Neural crest cell (in vitro differentiated cells): ENCODE measurements around the gene PDE7B. TPM values are rescaled to one million over a fixed set of nuclear protein-coding genes. Genes with fewer than 3 reads are reported as not detected.

Source experiments
- DNase-seq: peaks from one replicate; pipeline ENCODE4 v3.0.0; 2021; ENCODE audit warnings: low read depth, mixed read lengths, low spot score
- H3K27ac Mint-ChIP-seq: one replicate; pipeline ENCODE4 v1.8.0; 2021; ENCODE audit warnings: mild to moderate bottlenecking, mixed read lengths; ENCODE audit not compliant: unreplicated experiment
- H3K27me3 Mint-ChIP-seq: 2 replicates; pipeline ENCODE4 v1.8.0; 2021; ENCODE audit warnings: low read depth, mild to moderate bottlenecking, mixed read lengths
- H3K36me3 Mint-ChIP-seq: 2 replicates; pipeline ENCODE4 v1.8.0; 2021; ENCODE audit warnings: low read depth, mild to moderate bottlenecking, mixed read lengths
- H3K4me1 Mint-ChIP-seq: 2 replicates; pipeline ENCODE4 v1.8.0; 2021; ENCODE audit warnings: mixed read lengths
- H3K4me3 Mint-ChIP-seq: one replicate; pipeline ENCODE4 v1.8.0; 2021; ENCODE audit warnings: mild to moderate bottlenecking, mixed read lengths
- H3K9me3 Mint-ChIP-seq: 2 replicates; pipeline ENCODE4 v1.8.0; 2021; ENCODE audit warnings: mixed read lengths
- total RNA-seq: library from RNA; stranded (reverse); gene quantifications from 2 replicates; pipeline ENCODE4 v1.2.1, GENCODE V29; 2021
- TF ChIP-seq, protein P1 (sequence below): fragments of 200-600 bp; sonication (generic); conservative IDR thresholded peaks from 2 replicates; pipeline ENCODE4 v1.5.0; 2021; ENCODE audit warnings: antibody characterized with exemption, mild to moderate bottlenecking

Gene PDE7B
- total RNA-seq, 1 donor from 2014 or later = 0.58 TPM

- no peaks in the 10 kb centered on the region for H3K4me1 Mint-ChIP-seq
- peaks cover 3% of the 10 kb centered on the region for H3K36me3 Mint-ChIP-seq
- TF ChIP-seq, protein P1, sequence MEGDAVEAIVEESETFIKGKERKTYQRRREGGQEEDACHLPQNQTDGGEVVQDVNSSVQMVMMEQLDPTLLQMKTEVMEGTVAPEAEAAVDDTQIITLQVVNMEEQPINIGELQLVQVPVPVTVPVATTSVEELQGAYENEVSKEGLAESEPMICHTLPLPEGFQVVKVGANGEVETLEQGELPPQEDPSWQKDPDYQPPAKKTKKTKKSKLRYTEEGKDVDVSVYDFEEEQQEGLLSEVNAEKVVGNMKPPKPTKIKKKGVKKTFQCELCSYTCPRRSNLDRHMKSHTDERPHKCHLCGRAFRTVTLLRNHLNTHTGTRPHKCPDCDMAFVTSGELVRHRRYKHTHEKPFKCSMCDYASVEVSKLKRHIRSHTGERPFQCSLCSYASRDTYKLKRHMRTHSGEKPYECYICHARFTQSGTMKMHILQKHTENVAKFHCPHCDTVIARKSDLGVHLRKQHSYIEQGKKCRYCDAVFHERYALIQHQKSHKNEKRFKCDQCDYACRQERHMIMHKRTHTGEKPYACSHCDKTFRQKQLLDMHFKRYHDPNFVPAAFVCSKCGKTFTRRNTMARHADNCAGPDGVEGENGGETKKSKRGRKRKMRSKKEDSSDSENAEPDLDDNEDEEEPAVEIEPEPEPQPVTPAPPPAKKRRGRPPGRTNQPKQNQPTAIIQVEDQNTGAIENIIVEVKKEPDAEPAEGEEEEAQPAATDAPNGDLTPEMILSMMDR = no peak
- H3K9me3 Mint-ChIP-seq = no peaks in the 10 kb centered on the region
- H3K27ac Mint-ChIP-seq = no peak overlapping the region
- DNase-seq = no peak
- no peak overlapping the region for H3K4me3 Mint-ChIP-seq
- H3K27me3 Mint-ChIP-seq = no peaks in the 10 kb centered on the region
Measured at GRCh38 chr6:136147342-136147741, 295.8 kb downstream of the PDE7B start.

DNA sequence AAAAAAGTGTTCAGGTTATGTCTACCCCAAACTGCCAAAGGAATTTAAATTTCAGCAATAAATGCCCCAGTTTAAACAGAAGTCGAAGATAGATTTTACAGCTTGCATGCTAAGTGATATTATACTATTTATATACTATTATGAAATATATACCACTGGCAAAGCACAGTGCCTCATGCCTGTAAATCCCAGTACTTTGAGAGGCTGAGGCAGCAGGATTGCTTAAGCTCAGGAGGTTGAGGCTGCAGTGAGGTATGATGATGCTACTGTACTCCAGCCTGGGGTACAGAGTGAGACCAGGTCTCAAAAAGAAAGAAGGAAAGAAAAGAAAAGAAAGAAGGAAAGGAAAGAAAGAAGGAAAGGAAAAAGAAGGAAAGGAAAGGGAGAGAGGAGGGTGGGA, 296.6 kb downstream of the PDE7B start:
- H3K36me3 Mint-ChIP-seq = no peaks in the 10 kb centered on the region
- no peak for DNase-seq
- no peaks in the 10 kb centered on the region for H3K9me3 Mint-ChIP-seq
- TF ChIP-seq, protein P1 = no peak
- H3K27ac Mint-ChIP-seq = peak overlapping the region; percentile 57
- no peaks in the 10 kb centered on the region for H3K4me1 Mint-ChIP-seq
- H3K4me3 Mint-ChIP-seq = no peak overlapping the region
- H3K27me3 Mint-ChIP-seq = no peaks in the 10 kb centered on the region

DNA sequence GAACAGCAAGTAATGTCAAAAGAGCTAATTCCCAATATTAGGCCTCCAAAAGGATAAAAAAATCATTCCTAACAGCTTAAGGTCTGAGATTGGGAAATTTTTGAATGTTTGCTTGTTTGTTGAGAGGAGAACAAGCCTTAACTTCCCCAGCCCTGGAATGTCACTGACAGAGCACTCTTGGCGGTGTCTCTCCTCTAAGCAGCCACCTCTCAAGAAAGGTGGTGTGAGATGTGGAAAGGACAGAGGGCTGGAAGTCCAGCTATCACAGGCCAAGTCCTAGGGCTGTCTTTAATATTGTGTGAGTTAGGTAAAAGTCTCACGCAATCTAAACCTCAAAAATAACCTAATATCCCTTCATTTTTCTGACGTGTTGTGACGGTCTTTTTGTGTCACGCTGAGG, 297.0 kb downstream of the PDE7B start:
- Mint-ChIP-seq H3K9me3 (no peaks in the 10 kb centered on the region), H3K4me3 (no peak overlapping the region), H3K27ac (no peak overlapping the region), H3K4me1 (no peaks in the 10 kb centered on the region), H3K27me3 (no peaks in the 10 kb centered on the region), H3K36me3 (no peaks in the 10 kb centered on the region)
- TF ChIP-seq, protein P1 = no peak
- DNase-seq = no peak

DNA sequence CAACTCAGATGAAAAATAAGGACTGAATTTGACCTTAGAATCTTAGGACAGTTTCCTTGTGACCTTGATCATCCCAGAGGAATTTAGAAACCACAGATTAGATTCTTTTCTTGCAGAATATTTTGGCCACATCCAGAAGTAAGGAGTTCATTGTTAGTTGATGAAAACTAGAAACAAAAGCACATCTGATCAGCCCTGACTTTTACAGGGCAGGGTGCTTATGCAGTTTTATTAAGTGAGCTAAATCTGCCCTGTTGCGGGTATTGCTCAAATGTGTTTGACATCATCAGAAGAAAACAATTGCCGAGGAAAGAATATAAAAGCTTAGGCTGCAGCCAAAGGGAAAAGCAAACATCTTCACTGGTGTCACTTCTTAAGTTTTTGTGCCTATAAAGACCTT, 297.8 kb downstream of the PDE7B start:
- DNase-seq = no peak
- no peaks in the 10 kb centered on the region for H3K9me3 Mint-ChIP-seq
- TF ChIP-seq, protein P1 = no peak
- no peaks in the 10 kb centered on the region for H3K4me1 Mint-ChIP-seq
- H3K27ac Mint-ChIP-seq = no peak overlapping the region
- no peak overlapping the region for H3K4me3 Mint-ChIP-seq
- no peaks in the 10 kb centered on the region for H3K36me3 Mint-ChIP-seq
- no peaks in the 10 kb centered on the region for H3K27me3 Mint-ChIP-seq

DNA sequence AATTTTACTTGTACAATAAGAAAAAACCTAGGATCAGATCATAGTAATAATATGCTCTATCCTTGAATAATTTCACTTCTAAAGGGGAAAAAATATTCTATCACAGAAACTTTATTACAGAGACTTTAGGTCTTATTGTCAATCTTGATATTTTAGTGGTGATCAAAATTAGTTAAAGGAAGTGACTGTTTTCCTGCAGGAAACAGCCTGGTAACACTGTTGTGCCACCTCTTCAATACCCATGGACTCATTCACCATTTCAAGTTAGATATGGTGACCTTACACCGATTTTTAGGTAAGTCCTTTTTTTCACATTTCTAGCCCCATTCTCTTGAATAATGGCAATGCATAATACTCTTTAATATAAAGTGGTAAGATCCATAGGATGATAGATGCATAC, 299.5 kb downstream of the PDE7B start:
- H3K9me3 Mint-ChIP-seq = no peaks in the 10 kb centered on the region
- no peak for DNase-seq
- H3K36me3 Mint-ChIP-seq = no peaks in the 10 kb centered on the region
- no peaks in the 10 kb centered on the region for H3K27me3 Mint-ChIP-seq
- TF ChIP-seq, protein P1 = no peak
- H3K4me3 Mint-ChIP-seq = no peak overlapping the region
- H3K4me1 Mint-ChIP-seq = no peaks in the 10 kb centered on the region
- H3K27ac Mint-ChIP-seq = no peak overlapping the region
